ENCODE results near the gene SPAG7. TPM values are rescaled to one million over a fixed set of nuclear protein-coding genes. Genes with fewer than 3 reads are reported as not detected.

Gene SPAG7
- total and polyA plus RNA-seq, 4 donors: 18.6 to 66.3 (median 26.0) TPM

- TF ChIP-seq CTCF (IDR thresholded peaks at IDR 0.05; ENCODE audit: low read depth, low read length, missing input control) (no peak), HNF4A (conservative IDR thresholded peaks at IDR 0.05) (no peak), NR2F2 (IDR thresholded peaks at IDR 0.05) (no peak), GABPA (IDR thresholded peaks at IDR 0.05 in 1 of 2, conservative IDR thresholded peaks at IDR 0.05 in 1 of 2) (no peak), RXRA (IDR thresholded peaks at IDR 0.05) (no peak), RAD21 (IDR thresholded peaks at IDR 0.05) (no peak), HNF4G (IDR thresholded peaks at IDR 0.05) (no peak), YY1 (IDR thresholded peaks at IDR 0.05) (no peak)
Observed at GRCh38 chr17:4972322-4972721, 4.7 kb upstream of the SPAG7 start (continued).

- Histone ChIP-seq H3K9ac (ENCODE audit: low read depth in 1 of 2, low read length in 2 of 2) (no peak overlapping the region), H3K27me3 (ENCODE audit: control insufficient read depth in 4 of 4, insufficient read depth in 4 of 4, low read length in 3 of 4) (no peaks in the 10 kb centered on the region), H3K27ac (ENCODE audit: low read depth in 1 of 2, low read length in 2 of 2) (no peak overlapping the region), H3K36me3 (ENCODE audit: control insufficient read depth in 4 of 4, insufficient read depth in 3 of 4, low read depth in 1 of 4, low read length in 3 of 4) (peaks cover 3 to 10% (median 7%) of the 10 kb centered on the region in 4 donors), H3K4me1 (ENCODE audit: control insufficient read depth in 4 of 4, insufficient read depth in 4 of 4, low read length in 3 of 4) (peaks cover 3 to 44% (median 29%) of the 10 kb centered on the region in 4 donors), H3K4me3 (ENCODE audit: low read depth in 1 of 3, low read length in 3 of 3) (no peak overlapping the region), H3K9me3 (ENCODE audit: control insufficient read depth in 4 of 4, low read length in 3 of 4) (no peaks in the 10 kb centered on the region)
- TF ChIP-seq FOXA2 (IDR thresholded peaks at IDR 0.05) (no peak), FOXA1 (IDR thresholded peaks at IDR 0.05) (no peak), SP1 (IDR thresholded peaks at IDR 0.05) (no peak), JUND (IDR thresholded peaks at IDR 0.05) (no peak), REST (IDR thresholded peaks at IDR 0.05) (no peak), HNF4G (IDR thresholded peaks at IDR 0.05) (no peak), HNF4A (conservative IDR thresholded peaks at IDR 0.05) (no peak), ATF3 (IDR thresholded peaks at IDR 0.05) (no peak), EGR1 (IDR thresholded peaks at IDR 0.05; ENCODE audit: low read depth in 2 of 2) (no peak), RXRA (IDR thresholded peaks at IDR 0.05) (no peak), TAF1 (conservative IDR thresholded peaks at IDR 0.05) (no peak), RAD21 (IDR thresholded peaks at IDR 0.05) (no peak), NR2F2 (IDR thresholded peaks at IDR 0.05) (no peak), ZBTB33 (IDR thresholded peaks at IDR 0.05) (no peak), CTCF (IDR thresholded peaks at IDR 0.05; ENCODE audit: low read depth, low read length, missing input control) (no peak), MAX (IDR thresholded peaks at IDR 0.05) (no peak), GABPA (IDR thresholded peaks at IDR 0.05 in 1 of 2, conservative IDR thresholded peaks at IDR 0.05 in 1 of 2) (no peak), YY1 (IDR thresholded peaks at IDR 0.05) (no peak)
- 97% methylated on average over 6 of the region's 6 CpGs for WGBS
- DNase-seq (ENCODE audit: low spot score): no peak
Observed at GRCh38 chr17:4971826-4972225, 4.2 kb upstream of the SPAG7 start.
